DOHH2 (cell line): ENCODE measurements around the gene MAP1LC3A.

Experiments used
- H3F3A ChIP-seq: fragments of 200-600 bp; sonication (generic), shearing (Covaris generic); 2 replicates; pipeline ENCODE4 v1.6.0; 2016; ENCODE audit warnings: antibody characterized with exemption, mild to moderate bottlenecking; ENCODE audit not compliant: control insufficient read depth, insufficient read depth
- H3K27ac ChIP-seq: fragments of 200-600 bp; sonication (generic); 2 replicates; pipeline ENCODE4 v1.5.1; 2014; ENCODE audit warnings: low read depth, mild to moderate bottlenecking, low read length, moderate library complexity
- H3K27me3 ChIP-seq: fragments of 200-600 bp; sonication (generic); 2 replicates; pipeline ENCODE4 v1.6.1; 2014; ENCODE audit warnings: mild to moderate bottlenecking, low read length, mixed read lengths; ENCODE audit not compliant: control insufficient read depth
- H3K36me3 ChIP-seq: fragments of 200-600 bp; sonication (generic); 2 replicates; pipeline ENCODE4 v1.6.1; 2014; ENCODE audit warnings: mild to moderate bottlenecking, low read length, moderate library complexity, mixed read lengths; ENCODE audit not compliant: control insufficient read depth
- H3K4me1 ChIP-seq: fragments of 200-600 bp; sonication (generic); 2 replicates; pipeline ENCODE4 v1.6.1; 2014; ENCODE audit warnings: mild to moderate bottlenecking, low read length, mixed read lengths; ENCODE audit not compliant: control insufficient read depth
- H3K4me2 ChIP-seq: fragments of 200-600 bp; sonication (generic); 2 replicates; pipeline ENCODE4 v1.6.0; 2014; ENCODE audit warnings: mild to moderate bottlenecking, low read length, moderate library complexity
- H3K4me3 ChIP-seq: fragments of 200-600 bp; sonication (generic); 2 replicates; pipeline ENCODE4 v1.5.1; 2014; ENCODE audit warnings: mild to moderate bottlenecking, low read length, mixed read lengths
- H3K79me2 ChIP-seq: fragments of 200-600 bp; sonication (generic); 2 replicates; pipeline ENCODE4 v1.6.1; 2014; ENCODE audit warnings: mild to moderate bottlenecking, low read length, mixed read lengths; ENCODE audit not compliant: control insufficient read depth
- H3K9me2 ChIP-seq: fragments of 200-600 bp; sonication (generic); replicated peaks from 2 replicates; pipeline ENCODE4 v1.6.1; 2014; ENCODE audit warnings: mild to moderate bottlenecking, low read length, mixed read lengths; ENCODE audit not compliant: control insufficient read depth
- H3K9me3 ChIP-seq: fragments of 200-600 bp; sonication (generic); 2 replicates; pipeline ENCODE4 v1.6.1; 2014; ENCODE audit warnings: antibody characterized with exemption, low read length, mixed read lengths; ENCODE audit not compliant: control insufficient read depth, insufficient read depth
- H4K20me1 ChIP-seq: fragments of 200-600 bp; sonication (generic); 2 replicates; pipeline ENCODE4 v1.6.0; 2014; ENCODE audit warnings: low read depth, mild to moderate bottlenecking, antibody characterized with exemption, low read length, moderate library complexity; ENCODE audit not compliant: control insufficient read depth, insufficient read depth
- EZH2phosphoT487 ChIP-seq: fragments of 200-600 bp; sonication (generic); IDR thresholded peaks from 2 replicates; pipeline ENCODE4 v1.6.1; 2017; ENCODE audit warnings: borderline replicate concordance, mild to moderate bottlenecking, antibody characterized with exemption, low read length, moderate library complexity, mixed read lengths
- TF ChIP-seq, protein P1 (sequence below): fragments of 200-600 bp; sonication (generic); IDR thresholded peaks from one replicate; pipeline ENCODE4 v1.5.1; 2014; ENCODE audit warnings: antibody characterized with exemption, mild to moderate bottlenecking, low read depth, low read length; ENCODE audit not compliant: poor library complexity, severe bottlenecking

The MAP1LC3A gene

DNA sequence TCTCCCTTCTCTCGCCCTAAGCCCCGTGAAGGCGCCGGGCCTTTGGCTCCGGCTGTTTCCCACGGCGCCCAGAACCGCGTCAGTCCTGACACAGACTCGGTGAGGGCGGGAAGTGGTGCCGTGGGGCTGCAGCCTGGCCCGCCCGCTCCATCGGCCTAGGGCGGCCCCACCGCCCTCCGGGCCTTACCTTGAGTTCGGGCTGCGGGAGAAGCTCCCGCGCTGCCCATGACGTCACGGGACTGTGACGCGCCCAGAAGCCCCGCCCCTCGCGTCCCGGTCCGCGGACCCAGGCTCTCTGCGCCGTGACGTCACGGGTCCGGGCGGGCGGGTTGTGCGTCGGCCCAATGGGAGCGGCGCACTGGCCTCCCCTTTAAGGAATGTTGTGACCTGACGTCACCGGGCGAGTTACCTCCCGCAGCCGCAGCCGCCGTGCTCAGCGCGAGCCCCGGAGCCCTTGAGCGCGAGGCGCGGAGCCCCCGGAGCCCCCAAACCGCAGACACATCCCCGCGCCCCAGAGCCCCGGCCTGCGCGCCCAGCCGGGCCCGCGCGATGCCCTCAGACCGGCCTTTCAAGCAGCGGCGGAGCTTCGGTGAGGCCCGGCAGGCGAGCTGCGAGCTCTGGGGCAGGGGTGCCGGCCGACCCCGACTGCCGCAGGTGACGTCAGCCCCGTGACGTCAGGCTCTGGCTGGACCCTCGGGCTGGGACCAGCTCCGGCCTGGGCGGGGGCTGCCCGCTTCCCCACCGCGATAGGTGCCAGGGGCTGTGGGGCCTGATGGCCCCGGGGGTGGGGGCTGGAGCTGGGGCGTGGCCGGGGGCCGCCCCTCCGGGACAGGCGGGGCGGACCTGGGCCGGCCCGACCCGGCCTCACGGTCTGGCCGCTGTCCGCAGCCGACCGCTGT is at the start of gene MAP1LC3A:
Gene MAP1LC3A, plus strand, starts transcription at position 399 of the 899 bp plus-strand sequence. Its CDS starts 151 bp downstream, at position 550.
- Histone ChIP-seq H3K4me1 (0 out of 2 replicates have a peak, but pooled peaks cover 4% of the 10 kb centered on the region), H3K4me2 (peak within 1 kb of the TSS; percentile 78), H3K9me2 (no peaks in the 10 kb centered on the region), H3K79me2 (no peaks in the 10 kb centered on the region), H3K27ac (no peak within 1 kb of the TSS), H3F3A (no peaks in the 10 kb centered on the region), H4K20me1 (no peaks in the 10 kb centered on the region), H3K27me3 (no peaks in the 10 kb centered on the region), H3K36me3 (no peaks in the 10 kb centered on the region), H3K9me3 (no peaks in the 10 kb centered on the region), H3K4me3 (peak within 1 kb of the TSS; percentile 76)
- TF ChIP-seq, protein P1, sequence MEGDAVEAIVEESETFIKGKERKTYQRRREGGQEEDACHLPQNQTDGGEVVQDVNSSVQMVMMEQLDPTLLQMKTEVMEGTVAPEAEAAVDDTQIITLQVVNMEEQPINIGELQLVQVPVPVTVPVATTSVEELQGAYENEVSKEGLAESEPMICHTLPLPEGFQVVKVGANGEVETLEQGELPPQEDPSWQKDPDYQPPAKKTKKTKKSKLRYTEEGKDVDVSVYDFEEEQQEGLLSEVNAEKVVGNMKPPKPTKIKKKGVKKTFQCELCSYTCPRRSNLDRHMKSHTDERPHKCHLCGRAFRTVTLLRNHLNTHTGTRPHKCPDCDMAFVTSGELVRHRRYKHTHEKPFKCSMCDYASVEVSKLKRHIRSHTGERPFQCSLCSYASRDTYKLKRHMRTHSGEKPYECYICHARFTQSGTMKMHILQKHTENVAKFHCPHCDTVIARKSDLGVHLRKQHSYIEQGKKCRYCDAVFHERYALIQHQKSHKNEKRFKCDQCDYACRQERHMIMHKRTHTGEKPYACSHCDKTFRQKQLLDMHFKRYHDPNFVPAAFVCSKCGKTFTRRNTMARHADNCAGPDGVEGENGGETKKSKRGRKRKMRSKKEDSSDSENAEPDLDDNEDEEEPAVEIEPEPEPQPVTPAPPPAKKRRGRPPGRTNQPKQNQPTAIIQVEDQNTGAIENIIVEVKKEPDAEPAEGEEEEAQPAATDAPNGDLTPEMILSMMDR, result no peak
- no peak for TF ChIP-seq EZH2phosphoT487

DNA sequence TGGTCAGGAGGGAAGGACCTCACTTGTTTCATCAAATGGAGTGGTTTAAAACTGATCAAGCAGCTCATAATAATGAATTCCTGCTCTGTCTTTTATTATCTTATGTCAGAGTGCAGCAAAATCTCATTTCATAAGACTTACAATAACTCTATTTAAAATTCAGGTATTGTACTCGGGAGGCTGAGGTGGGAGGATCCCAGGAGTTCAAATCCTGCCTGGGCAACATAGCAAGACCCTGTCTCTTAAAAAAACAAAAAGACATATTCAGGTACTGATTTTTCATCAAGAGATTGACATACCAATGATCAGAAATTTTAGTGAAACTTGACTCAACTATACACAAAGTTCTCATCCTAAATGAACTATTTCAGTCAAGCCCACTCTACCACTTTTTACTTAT is 47.9 kb upstream of the MAP1LC3A start:
- Histone ChIP-seq H3K27ac (no peak overlapping the region), H3K36me3 (peaks cover 33% of the 10 kb centered on the region), H3K79me2 (no peaks in the 10 kb centered on the region), H3K9me3 (no peaks in the 10 kb centered on the region), H4K20me1 (no peaks in the 10 kb centered on the region), H3K4me2 (no peak overlapping the region), H3K27me3 (no peaks in the 10 kb centered on the region), H3F3A (0 out of 2 replicates have a peak, but pooled peaks cover 9% of the 10 kb centered on the region), H3K9me2 (no peaks in the 10 kb centered on the region), H3K4me1 (peaks cover 8% of the 10 kb centered on the region), H3K4me3 (no peak overlapping the region)
- TF ChIP-seq, protein P1, result no peak

DNA sequence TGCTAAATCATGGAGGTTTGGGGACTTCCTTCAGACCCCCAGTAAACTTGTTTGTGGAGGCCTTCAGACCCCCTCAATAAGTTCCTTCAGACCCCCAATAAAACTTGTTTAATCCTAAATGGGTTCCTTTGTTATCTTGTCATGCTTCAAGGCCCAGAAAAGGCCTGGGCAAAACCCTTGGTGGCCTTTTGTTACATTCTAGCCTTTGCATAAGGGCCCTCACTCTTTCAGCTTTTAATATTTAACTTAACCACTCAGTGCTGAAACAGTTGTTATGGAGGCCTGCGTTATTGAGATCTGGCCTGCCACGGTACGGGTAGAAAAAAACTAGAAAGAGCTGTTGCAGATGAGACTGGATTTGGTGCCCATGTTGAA is 46.6 kb upstream of the MAP1LC3A start:
- Histone ChIP-seq H3K27ac (no peak overlapping the region), H3K9me3 (no peaks in the 10 kb centered on the region), H3F3A (0 out of 2 replicates have a peak, but pooled peaks cover 9% of the 10 kb centered on the region), H3K27me3 (no peaks in the 10 kb centered on the region), H3K9me2 (no peaks in the 10 kb centered on the region), H3K4me3 (no peak overlapping the region), H3K4me2 (no peak overlapping the region), H3K79me2 (peaks cover 6% of the 10 kb centered on the region), H4K20me1 (no peaks in the 10 kb centered on the region), H3K36me3 (peaks cover 21% of the 10 kb centered on the region), H3K4me1 (peaks cover 12% of the 10 kb centered on the region)
- no peak for TF ChIP-seq EZH2phosphoT487
- TF ChIP-seq, protein P1, result no peak
